HG03432 (cell line): ENCODE results near the gene PCDHGB1.
"Not testable (repeated sequence)": the region's sequence is repeated elsewhere in the genome, so short reads cannot be mapped to it uniquely, and the experiment has no call there.

ENCODE experiments used
- ATAC-seq: cut with Tn5 transposase; IDR thresholded peaks from one replicate; pipeline ENCODE4 v1.9.1; 2021; ENCODE audit warnings: mild to moderate bottlenecking, moderate library complexity; ENCODE audit not compliant: unreplicated experiment

The PCDHGB1 gene

DNA sequence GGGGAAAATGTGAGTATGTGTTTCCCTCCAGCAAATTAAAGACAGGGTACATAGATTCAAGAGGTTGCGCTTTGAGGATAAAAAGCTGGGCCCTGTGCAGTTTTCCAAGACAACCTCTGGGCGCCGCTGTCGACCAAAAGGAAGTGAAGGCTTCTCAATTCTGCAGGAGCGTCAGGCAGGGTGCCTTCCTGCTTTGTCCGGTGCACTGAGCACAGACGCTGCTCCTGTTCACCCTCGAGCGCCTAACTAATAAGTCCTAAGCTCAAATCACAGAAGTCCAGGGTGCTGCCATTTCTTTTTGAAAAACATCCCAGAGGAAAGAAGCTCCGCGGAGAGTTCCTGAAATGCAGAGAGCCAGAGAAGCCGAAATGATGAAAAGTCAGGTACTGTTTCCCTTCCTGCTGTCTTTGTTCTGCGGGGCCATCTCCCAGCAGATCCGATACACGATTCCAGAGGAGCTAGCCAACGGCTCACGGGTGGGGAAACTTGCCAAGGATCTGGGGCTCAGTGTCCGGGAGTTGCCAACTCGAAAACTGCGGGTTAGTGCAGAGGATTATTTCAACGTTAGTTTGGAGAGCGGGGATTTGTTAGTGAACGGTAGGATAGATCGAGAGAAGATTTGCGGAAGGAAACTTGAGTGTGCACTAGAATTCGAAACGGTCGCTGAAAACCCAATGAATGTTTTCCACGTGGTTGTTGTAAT lies at the start of gene PCDHGB1:
Gene PCDHGB1, plus strand, starts transcription at position 183 of the 703 bp plus-strand sequence. Its CDS starts 162 bp downstream, at position 345.
- ATAC-seq, result peak; percentile 91

DNA sequence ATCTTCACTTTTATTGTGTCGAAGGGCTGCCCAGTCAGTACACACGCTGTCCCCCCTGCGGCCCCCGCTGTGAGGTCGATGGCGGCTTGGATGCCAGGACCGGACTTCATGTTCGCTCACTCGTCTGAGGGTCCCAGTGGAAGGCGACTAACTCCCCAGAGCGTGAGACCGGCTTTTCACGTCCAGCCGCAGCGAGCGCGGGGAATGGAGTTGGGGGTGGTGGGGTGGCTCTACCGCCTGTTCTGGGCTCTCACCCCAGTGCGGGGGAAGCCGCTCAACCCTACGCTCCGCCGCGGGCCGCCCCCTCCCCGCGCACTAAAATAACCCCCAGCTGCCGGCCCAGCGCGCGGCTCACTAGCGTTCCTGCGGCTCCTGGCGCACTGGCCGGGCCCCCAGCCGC lies 46.1 kb upstream of the PCDHGB1 start, which contains the start of gene SLC25A2:
Gene SLC25A2, minus strand, starts transcription at position 294 of the 400 bp plus-strand sequence. Its CDS starts 184 bp downstream, at position 110.
- ATAC-seq, result no peak

GRCh38 chr5:141306630-141307029 lies 43.3 kb upstream of the PCDHGB1 start:
- no peak for ATAC-seq

- no peak for ATAC-seq
Measured at GRCh38 chr5:141313711-141314110, 36.2 kb upstream of the PCDHGB1 start.

GRCh38 chr5:141316963-141317362 lies 32.9 kb upstream of the PCDHGB1 start:
- not testable (repeated sequence) for ATAC-seq

DNA sequence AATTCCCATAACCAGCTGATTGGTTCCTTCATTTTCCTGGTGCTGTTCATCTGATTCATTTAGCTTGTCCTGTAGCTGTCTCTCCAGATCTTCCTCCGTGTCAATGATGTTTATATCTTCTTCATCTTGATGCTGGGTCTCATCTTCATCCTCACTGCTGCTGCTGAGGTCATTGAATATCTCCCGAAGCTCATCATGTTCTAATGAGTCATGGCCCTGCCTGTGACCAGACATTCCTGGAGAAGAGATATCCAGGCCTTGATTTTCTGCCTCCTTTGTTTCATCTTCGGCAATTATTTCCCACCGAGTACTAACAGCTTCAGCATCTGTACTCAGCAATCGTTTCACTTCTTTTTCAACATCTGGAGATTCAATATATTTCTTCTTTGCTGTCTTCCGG lies 30.7 kb upstream of the PCDHGB1 start:
- no peak for ATAC-seq

DNA sequence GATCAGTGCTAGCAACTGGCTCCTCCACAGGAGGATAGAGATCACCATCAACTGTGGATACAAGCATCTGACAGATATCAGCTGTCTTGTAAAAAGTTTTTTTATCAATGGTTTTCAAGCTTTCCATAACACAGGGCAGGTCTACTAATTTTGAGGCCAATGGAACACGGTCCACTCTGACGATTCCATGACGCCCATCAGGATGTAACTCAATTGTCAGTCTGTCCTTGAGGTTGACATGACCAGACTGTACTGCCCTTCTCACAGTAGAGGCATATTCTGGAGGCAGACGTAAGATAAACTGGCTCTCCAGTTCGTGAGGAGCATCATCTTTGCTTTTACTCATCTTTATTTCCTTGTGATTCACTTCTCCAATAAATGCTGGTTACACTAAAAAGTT lies 30.2 kb upstream of the PCDHGB1 start:
- no peak for ATAC-seq

DNA sequence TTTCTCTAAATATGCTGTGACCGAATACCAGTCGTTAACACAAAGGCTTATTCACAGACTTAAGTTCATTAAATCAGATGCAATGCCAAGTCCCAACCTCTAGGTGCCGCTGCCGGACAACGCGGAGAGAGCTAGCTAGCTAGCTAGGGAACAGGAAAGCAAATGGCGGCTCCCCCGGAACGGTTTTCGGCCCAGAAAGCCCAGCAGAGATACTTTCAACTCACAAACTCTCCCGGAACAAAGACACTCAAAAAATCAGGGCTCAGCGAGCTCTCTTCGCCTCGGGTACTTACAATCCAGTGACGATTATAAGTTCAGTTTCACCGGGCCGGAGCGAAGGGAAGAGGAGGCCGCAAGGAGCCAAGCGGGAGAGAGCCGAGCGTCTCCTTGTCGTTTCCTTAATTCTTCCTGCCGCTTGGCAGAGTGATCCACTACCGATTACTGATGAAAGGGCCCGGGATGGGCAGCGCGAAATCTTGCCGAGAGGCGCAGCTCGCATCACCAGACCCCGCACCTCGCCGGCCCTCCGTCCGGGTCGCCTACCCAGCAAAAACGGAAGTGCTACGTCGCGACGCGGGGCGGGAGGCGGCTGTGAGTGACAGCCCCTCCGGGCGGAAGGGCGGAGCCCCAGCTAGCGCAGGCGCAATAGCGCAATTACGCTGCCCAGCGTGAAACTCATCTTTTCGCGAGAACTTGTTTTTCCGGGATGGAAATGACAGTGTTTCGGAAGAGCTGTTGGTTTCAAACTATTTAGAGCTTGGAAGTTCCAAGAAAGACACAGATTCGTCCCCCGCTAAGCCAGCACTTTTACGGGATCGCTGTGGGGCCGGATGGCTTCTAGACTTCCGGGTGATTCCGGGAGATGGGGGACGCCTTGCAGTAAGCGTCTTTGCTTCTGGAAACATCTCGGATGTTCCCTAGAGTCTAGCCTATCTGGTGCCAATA lies 29.4 kb upstream of the PCDHGB1 start, which contains the start of gene TAF7:
Gene TAF7, minus strand, starts transcription at position 560 of the 945 bp plus-strand sequence. CDS start 740 bp downstream, outside the sequence.
- peak; percentile 96 for ATAC-seq

DNA sequence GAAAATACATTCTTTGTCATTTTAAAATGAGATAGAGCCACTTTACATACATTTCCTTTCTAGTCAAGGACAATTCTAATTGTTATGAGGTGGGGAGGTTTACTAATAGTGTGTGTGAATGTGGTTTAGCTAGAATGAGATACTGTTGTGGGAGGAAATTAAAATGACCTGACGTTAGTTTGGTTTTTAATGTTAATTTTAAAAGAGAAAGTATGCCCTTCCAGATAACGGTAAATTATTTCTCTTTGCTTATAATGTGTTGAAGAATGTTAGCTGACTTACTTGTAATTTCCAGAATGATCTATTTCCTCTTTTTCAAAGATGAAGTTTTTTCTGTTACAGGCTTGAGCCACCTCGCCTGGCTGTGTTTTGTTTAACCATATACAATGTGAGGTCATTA lies 27.6 kb upstream of the PCDHGB1 start:
- ATAC-seq, result no peak

DNA sequence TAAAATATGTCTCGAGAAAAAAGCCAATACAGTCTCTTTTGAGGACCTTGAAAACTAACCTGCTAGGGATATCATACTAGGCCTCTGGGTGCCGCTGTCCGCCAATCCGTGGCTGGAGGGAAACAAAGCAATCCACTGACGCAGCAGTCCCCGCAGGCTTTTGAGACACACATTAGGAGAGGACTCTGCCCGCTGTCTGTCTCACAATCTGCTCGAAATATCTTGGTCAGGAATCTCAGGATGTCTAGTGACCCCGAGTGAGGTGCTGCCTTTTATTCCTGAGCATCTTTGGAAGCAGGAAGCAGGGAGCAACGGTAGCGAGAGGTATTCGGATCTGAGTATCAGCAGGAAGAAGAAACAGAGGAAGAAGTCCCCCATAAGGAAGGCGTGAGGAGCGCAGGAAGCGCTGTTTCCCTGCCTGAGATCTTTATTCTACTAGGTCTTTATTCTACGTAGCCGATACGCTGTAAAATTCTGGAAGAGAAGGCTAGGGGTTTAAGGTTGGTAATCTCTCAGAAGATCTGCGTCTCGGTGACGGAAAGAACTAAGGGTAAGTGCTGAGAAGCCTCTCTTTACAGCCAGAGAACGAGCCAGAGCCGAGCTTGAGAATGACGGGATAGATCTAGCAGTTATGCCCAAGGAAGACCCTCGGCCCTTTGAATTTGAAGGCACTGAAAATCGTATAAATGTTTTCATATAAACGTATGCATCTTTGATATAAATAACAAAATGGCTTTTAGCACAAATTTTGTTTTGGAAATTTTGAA lies 23.6 kb upstream of the PCDHGB1 start:
- ATAC-seq, result peak; percentile 89

DNA sequence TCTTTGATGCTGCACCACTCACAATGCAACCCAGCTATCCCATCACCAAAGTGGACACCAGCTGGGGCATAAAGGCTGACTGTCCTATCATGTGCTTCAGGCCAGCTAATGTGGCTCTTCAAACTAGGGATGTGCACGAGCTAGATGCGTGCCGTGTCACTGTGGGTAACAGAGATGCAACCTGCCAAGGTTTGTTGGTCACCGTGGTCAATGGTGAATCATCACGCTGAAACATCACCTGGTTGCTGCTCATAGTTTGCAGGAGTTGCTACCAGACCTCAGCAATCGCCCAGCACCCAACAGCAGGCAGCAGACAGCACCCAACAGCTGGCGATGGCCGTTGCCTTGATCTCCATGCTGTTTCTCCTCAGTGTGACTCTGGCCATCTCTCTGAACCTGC lies 21.7 kb upstream of the PCDHGB1 start:
- no peak for ATAC-seq

DNA sequence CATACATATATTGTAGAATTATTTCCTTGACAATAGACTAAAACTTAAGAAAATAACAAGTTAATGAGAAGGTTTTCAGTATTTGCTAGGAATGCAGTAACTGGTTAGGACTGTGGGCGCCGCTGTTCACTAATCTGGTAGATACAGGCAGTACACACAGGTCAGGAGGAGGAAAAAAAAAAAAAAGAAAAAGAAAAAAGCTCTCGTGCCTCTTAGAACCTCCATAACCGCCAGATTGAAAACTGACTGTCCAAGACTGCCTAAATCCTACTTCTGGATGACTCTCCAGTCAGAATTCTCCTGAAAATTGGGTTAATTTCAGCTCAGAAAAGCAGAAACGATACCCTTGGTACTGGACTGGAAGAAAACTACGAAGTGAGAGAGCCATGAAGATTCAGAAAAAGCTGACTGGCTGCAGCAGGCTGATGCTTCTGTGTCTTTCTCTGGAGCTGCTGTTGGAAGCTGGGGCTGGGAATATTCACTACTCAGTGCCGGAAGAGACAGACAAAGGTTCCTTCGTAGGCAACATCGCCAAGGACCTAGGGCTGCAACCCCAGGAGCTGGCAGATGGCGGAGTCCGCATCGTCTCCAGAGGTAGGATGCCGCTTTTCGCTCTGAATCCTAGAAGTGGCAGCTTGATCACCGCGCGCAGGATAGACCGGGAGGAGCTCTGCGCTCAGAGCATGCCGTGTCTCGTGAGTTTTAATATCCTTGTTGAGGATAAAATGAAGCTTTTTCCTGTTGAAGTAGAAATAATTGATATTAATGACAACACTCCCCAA lies 19.4 kb upstream of the PCDHGB1 start, which contains the start of gene PCDHGA1:
Gene PCDHGA1, plus strand, starts transcription at position 216 of the 782 bp plus-strand sequence.
- ATAC-seq, result peak; percentile 65

GRCh38 chr5:141332571-141332970 lies 17.3 kb upstream of the PCDHGB1 start:
- ATAC-seq, result not testable (repeated sequence)

DNA sequence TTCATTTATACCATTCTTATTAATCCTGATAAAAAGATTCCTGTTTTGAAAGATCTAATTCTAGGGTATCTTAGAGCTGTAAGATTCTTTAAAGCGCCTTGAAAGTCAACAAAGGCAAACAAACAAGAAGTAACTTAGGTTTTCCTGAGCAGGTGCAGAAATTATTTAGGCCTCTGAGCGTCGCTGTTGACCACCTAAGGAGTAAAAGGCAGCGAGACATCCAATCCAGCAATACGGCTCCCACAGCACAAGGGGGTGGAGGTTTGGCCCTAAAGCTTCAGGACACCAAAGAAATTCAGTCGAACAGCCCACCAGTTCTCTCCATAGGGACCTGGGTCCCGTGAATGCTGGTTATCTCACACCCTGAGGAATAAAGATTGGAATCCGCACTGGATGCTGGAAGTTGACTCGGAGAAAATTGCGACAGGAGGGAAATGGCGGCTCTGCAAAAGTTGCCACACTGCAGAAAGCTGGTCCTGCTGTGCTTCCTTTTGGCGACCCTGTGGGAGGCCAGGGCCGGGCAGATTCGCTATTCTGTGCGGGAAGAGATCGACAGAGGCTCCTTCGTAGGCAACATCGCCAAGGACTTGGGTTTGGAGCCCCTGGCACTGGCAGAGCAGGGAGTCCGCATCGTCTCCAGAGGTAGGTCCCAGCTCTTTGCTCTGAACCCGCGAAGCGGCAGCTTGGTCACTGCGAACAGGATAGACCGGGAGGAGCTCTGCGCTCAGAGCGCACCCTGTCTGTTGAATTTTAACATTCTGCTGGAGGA lies 11.2 kb upstream of the PCDHGB1 start, which contains the start of gene PCDHGA2:
Gene PCDHGA2, plus strand, starts transcription at position 223 of the 769 bp plus-strand sequence.
- no peak for ATAC-seq

GRCh38 chr5:141340781-141341354 lies 9.0 kb upstream of the PCDHGB1 start:
- not testable (repeated sequence) for ATAC-seq

DNA sequence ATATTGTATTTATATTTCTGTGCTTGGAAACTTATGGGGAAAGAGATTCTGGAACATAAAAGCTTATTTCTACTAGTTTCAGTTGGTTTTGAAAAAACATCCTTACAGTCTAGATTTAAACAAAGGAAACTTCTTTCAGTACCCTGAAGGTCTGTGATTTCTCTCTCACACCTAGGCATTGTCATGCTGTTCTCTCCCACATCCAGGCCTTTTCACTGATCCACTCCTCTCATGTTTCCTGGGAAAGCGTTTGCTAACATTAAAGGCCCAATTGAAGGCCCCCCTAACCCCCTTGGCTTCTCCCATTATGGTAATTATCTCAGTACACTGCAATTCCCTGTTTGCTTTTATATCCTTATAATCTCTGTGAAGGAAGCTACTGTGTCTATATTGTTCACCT lies 7.1 kb upstream of the PCDHGB1 start:
- no peak for ATAC-seq

- ATAC-seq, result peak; percentile 63
Measured at GRCh38 chr5:141343242-141343952, 6.5 kb upstream of the PCDHGB1 start, which contains the start of gene PCDHGA3. PCDHGA3 (plus strand) TSS chr5:141343829; CDS start chr5:141344034, 205 bp downstream.

DNA sequence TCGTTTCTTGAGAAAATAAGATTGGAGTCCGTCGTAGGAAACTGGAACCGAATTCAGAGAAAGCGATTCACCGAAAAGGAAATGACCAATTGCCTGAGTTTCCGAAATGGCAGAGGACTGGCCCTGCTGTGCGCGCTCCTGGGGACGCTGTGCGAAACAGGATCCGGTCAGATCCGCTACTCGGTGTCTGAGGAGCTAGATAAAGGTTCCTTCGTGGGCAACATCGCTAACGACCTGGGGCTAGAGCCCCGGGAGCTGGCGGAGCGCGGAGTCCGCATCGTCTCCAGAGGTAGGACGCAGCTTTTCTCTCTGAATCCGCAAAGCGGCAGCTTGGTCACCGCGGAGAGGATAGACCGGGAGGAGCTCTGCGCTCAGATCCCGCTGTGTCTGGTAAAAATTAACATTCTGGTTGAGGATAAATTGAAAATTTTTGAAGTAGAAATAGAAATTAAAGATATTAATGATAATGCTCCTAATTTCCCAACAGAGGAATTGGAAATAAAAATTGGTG lies 5.9 kb upstream of the PCDHGB1 start:
- peak; percentile 29 for ATAC-seq
